ENCODE results near the gene CIT. TPM values are rescaled to one million over a fixed set of nuclear protein-coding genes. Genes with fewer than 3 reads are reported as not detected.

The CIT gene, protein sequence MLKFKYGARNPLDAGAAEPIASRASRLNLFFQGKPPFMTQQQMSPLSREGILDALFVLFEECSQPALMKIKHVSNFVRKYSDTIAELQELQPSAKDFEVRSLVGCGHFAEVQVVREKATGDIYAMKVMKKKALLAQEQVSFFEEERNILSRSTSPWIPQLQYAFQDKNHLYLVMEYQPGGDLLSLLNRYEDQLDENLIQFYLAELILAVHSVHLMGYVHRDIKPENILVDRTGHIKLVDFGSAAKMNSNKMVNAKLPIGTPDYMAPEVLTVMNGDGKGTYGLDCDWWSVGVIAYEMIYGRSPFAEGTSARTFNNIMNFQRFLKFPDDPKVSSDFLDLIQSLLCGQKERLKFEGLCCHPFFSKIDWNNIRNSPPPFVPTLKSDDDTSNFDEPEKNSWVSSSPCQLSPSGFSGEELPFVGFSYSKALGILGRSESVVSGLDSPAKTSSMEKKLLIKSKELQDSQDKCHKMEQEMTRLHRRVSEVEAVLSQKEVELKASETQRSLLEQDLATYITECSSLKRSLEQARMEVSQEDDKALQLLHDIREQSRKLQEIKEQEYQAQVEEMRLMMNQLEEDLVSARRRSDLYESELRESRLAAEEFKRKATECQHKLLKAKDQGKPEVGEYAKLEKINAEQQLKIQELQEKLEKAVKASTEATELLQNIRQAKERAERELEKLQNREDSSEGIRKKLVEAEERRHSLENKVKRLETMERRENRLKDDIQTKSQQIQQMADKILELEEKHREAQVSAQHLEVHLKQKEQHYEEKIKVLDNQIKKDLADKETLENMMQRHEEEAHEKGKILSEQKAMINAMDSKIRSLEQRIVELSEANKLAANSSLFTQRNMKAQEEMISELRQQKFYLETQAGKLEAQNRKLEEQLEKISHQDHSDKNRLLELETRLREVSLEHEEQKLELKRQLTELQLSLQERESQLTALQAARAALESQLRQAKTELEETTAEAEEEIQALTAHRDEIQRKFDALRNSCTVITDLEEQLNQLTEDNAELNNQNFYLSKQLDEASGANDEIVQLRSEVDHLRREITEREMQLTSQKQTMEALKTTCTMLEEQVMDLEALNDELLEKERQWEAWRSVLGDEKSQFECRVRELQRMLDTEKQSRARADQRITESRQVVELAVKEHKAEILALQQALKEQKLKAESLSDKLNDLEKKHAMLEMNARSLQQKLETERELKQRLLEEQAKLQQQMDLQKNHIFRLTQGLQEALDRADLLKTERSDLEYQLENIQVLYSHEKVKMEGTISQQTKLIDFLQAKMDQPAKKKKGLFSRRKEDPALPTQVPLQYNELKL (N-terminal part only)
- total RNA-seq (1 to 10 TPM in 6 of 7 donors, under 1 TPM in 1; 0.69 to 3.6 (median 1.7) TPM), polyA plus RNA-seq (1 to 10 TPM in 1 of 2 donors, under 1 TPM in 1; 0.39 to 1.9 TPM)
- long read RNA-seq, donor 1, result 0 reads
- long read RNA-seq, donor 2, result 0 reads
- long read RNA-seq, donor 3, result 0 reads

DNA sequence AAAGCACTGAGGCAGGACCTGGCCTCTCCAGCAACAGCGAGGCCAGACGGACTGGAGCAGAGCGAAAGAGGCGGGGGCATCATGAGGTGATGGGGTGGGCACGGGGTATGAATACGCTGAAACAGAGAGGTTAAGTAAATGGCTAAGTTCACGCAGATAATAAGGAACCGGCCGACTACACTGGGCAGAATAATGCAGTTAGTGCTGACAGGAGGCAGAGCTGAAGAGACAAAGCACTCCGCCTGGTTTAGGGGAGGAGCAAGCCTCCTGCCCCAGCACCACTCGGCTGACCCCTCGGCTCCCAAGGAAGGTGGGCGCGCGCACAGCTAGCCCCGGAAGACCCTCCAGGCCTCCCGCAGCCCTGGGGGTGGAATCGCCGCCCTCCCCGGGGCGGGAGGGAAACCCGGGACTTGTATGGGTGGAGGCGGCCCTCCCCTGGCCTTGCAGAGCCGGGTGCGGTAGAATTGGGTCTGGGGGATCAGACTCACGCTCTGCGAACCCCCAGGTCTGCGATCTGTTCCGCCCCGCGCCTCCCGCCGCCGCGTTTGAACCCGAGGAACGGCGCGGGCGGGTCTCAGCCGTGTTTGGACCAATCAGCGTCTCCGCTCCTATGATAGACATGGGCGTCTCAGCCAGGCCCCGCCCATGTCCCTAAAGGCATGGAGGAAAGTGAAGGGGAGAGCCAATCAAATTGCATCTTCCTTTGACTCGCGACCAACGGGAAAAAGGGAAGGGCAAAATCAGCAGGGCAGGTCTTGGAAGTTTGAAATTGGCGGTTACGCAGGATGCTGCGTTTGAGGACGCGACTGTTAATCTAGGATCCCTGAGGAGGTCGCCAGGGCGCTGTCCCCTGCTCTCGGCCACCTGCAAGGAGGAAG lies at the start of gene CIT:
TSS of gene CIT (minus strand) at position 560 of the 878 bp plus-strand sequence. CDS start 1,152 bp downstream, outside the sequence.
- TF ChIP-seq EP300 (IDR thresholded peaks at IDR 0.05) (no peak), POLR2A (IDR thresholded peaks at IDR 0.05) (no peak)
- TF ChIP-seq, protein P1, sequence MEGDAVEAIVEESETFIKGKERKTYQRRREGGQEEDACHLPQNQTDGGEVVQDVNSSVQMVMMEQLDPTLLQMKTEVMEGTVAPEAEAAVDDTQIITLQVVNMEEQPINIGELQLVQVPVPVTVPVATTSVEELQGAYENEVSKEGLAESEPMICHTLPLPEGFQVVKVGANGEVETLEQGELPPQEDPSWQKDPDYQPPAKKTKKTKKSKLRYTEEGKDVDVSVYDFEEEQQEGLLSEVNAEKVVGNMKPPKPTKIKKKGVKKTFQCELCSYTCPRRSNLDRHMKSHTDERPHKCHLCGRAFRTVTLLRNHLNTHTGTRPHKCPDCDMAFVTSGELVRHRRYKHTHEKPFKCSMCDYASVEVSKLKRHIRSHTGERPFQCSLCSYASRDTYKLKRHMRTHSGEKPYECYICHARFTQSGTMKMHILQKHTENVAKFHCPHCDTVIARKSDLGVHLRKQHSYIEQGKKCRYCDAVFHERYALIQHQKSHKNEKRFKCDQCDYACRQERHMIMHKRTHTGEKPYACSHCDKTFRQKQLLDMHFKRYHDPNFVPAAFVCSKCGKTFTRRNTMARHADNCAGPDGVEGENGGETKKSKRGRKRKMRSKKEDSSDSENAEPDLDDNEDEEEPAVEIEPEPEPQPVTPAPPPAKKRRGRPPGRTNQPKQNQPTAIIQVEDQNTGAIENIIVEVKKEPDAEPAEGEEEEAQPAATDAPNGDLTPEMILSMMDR (IDR thresholded peaks at IDR 0.05), result no peak
- Histone ChIP-seq H3K9me3 (no peaks in the 10 kb centered on the region), H3K27ac (no peak within 1 kb of the TSS), H3K36me3 (no peaks in the 10 kb centered on the region), H3K27me3 (no peaks in the 10 kb centered on the region), H3K4me3 (peak within 1 kb of the TSS; percentile 55), H3K4me1 (ENCODE audit: insufficient read depth) (no peaks in the 10 kb centered on the region)
- 0 to 1% (median 1%) methylated on average over 54 to 56 of the region's 56 CpGs for WGBS, 3 donors
- intact Hi-C loops (cut with DNase I), result no loop called here
- DNase-seq, result peak; percentile 41 to 77 (median 50)

GRCh38 chr12:119925269-119925668 lies 48.1 kb upstream of the CIT start:
- no peak for DNase-seq
- no peak overlapping the region for H3K4me3 ChIP-seq
- H3K36me3 ChIP-seq, result no peaks in the 10 kb centered on the region
- H3K4me1 ChIP-seq (ENCODE audit: insufficient read depth), result no peaks in the 10 kb centered on the region
- TF ChIP-seq EP300 (IDR thresholded peaks at IDR 0.05) (no peak), POLR2A (IDR thresholded peaks at IDR 0.05) (no peak)
- TF ChIP-seq, protein P1 (IDR thresholded peaks at IDR 0.05), result no peak
- intact Hi-C loops (cut with DNase I), result no loop called here
- no peak overlapping the region for H3K27ac ChIP-seq
- no peaks in the 10 kb centered on the region for H3K27me3 ChIP-seq
- H3K9me3 ChIP-seq, result no peaks in the 10 kb centered on the region

GRCh38 chr12:119920064-119920463 lies 42.9 kb upstream of the CIT start:
- WGBS, 3 donors, result 88 to 90% (median 88%) methylated on average over 6 of the region's 6 CpGs
- intact Hi-C loops (cut with DNase I), result no loop called here
- Histone ChIP-seq H3K27me3 (no peaks in the 10 kb centered on the region), H3K9me3 (no peaks in the 10 kb centered on the region), H3K4me3 (no peak overlapping the region), H3K27ac (no peak overlapping the region), H3K4me1 (ENCODE audit: insufficient read depth) (no peaks in the 10 kb centered on the region), H3K36me3 (no peaks in the 10 kb centered on the region)
- TF ChIP-seq, protein P1 (IDR thresholded peaks at IDR 0.05), result no peak
- TF ChIP-seq EP300 (IDR thresholded peaks at IDR 0.05) (no peak), POLR2A (IDR thresholded peaks at IDR 0.05) (no peak)
- DNase-seq, result no peak
